IMR-90 (cell line): ENCODE results near the gene GSK3B. TPM values are rescaled to one million over a fixed set of nuclear protein-coding genes. Genes with fewer than 3 reads are reported as not detected.

ENCODE experiments used
- ATAC-seq: fragments of 200-7000 bp; cut with Tn5 transposase; 2 replicates; pipeline ENCODE4 v1.9.1; 2020; ENCODE audit warnings: low read depth, mild to moderate bottlenecking, moderate library complexity
- BruUV-seq: library from RNA; stranded (reverse); fragments of 400-500 nt; replicated peaks from 2 replicates; lab custom pipeline; 2021; lab: Mats Ljungman, UMichigan
- CTCF ChIA-PET: fragments of 300-600 bp; formaldehyde crosslinking; extraction: SDS; loops from one replicate; lab custom pipeline; 2021; ENCODE audit warnings: antibody characterized with exemption; lab: Yijun Ruan, JAX
- POLR2A ChIA-PET: fragments of 300-600 bp; sonication (Branson Sonifier 250); formaldehyde crosslinking; loops from one replicate; lab custom pipeline; 2022; ENCODE audit warnings: antibody characterized with exemption; ENCODE audit not compliant: unreplicated experiment; lab: Charles Lee
- DNase-seq: peaks from one replicate; pipeline ENCODE4 v3.0.0; 2013
- H2AFZ ChIP-seq: replicated peaks from 2 replicates; pipeline ENCODE3; 2013; ENCODE audit warnings: low read length, mild to moderate bottlenecking; ENCODE audit not compliant: poor library complexity
- H2AK5ac ChIP-seq: 2 replicates; pipeline ENCODE4 v1.6.1; 2013; ENCODE audit warnings: low read depth, low read length, inconsistent platforms
- H2AK9ac ChIP-seq: replicated peaks from 2 replicates; pipeline ENCODE3; 2013; ENCODE audit warnings: mild to moderate bottlenecking, low read depth, low read length, moderate library complexity; ENCODE audit not compliant: poor library complexity
- H2BK120ac ChIP-seq: 2 replicates; pipeline ENCODE4 v1.6.1; 2013; ENCODE audit warnings: low read depth, low read length, inconsistent platforms
- H2BK15ac ChIP-seq: 3 replicates; pipeline ENCODE4 v1.6.1; 2013; ENCODE audit warnings: low read depth, low read length, inconsistent platforms
- H2BK20ac ChIP-seq: 2 replicates; pipeline ENCODE4 v1.6.1; 2013; ENCODE audit warnings: low read depth, mild to moderate bottlenecking, inconsistent platforms, low read length, moderate library complexity
- H2BK5ac ChIP-seq: 2 replicates; pipeline ENCODE4 v1.6.1; 2013; ENCODE audit warnings: mild to moderate bottlenecking, low read depth, low read length, inconsistent platforms; ENCODE audit not compliant: poor library complexity, severe bottlenecking
- H3K14ac ChIP-seq: replicated peaks from 2 replicates; pipeline ENCODE4 v1.6.1; 2013; ENCODE audit warnings: low read depth, low read length, inconsistent platforms
- H3K18ac ChIP-seq: 2 replicates; pipeline ENCODE4 v1.6.1; 2013; ENCODE audit warnings: low read depth, low read length, control low read depth
- H3K23ac ChIP-seq: 2 replicates; pipeline ENCODE4 v1.6.1; 2013; ENCODE audit warnings: low read depth, low read length, inconsistent platforms
- H3K27ac ChIP-seq: 2 replicates; pipeline ENCODE4 v1.5.1; 2013; ENCODE audit warnings: mild to moderate bottlenecking, control low read depth, low read length; ENCODE audit not compliant: insufficient read depth
- H3K27me3 ChIP-seq: 2 replicates; pipeline ENCODE4 v1.6.1; 2013; ENCODE audit warnings: low read length; ENCODE audit not compliant: control insufficient read depth, insufficient read depth
- H3K36me3 ChIP-seq: 2 replicates; pipeline ENCODE4 v1.6.1; 2013; ENCODE audit warnings: low read length, mixed read lengths; ENCODE audit not compliant: control insufficient read depth, insufficient read depth
- H3K4ac ChIP-seq: 2 replicates; pipeline ENCODE4 v1.6.1; 2013; ENCODE audit warnings: low read depth, low read length, inconsistent platforms
- H3K4me1 ChIP-seq: 2 replicates; pipeline ENCODE4 v1.6.1; 2013; ENCODE audit warnings: low read length, mixed read lengths; ENCODE audit not compliant: control insufficient read depth, insufficient read depth
- H3K4me2 ChIP-seq: 2 replicates; pipeline ENCODE4 v1.6.1; 2013; ENCODE audit warnings: low read depth, mild to moderate bottlenecking, control low read depth, low read length, moderate library complexity
- H3K4me3 ChIP-seq: 2 replicates; pipeline ENCODE4 v1.5.1; 2013; ENCODE audit warnings: low read depth, mild to moderate bottlenecking, control low read depth, low read length, moderate library complexity; ENCODE audit not compliant: insufficient read depth
- H3K56ac ChIP-seq: 2 replicates; pipeline ENCODE4 v1.6.1; 2013; ENCODE audit warnings: low read length, inconsistent platforms; ENCODE audit not compliant: insufficient read depth; ENCODE audit errors: extremely low read depth
- H3K79me1 ChIP-seq, 2 experiments: 2 replicates each; pipeline ENCODE4 v1.6.1; 2013; ENCODE audit warnings: low read length in 2 of 2, inconsistent platforms in 1 of 2, low read depth in 1 of 2
- H3K9ac ChIP-seq: 2 replicates; pipeline ENCODE4 v1.6.1; 2013; ENCODE audit warnings: low read depth, low read length, control low read depth
- H3K9me1 ChIP-seq: 2 replicates; pipeline ENCODE4 v1.6.1; 2013; ENCODE audit warnings: low read length, inconsistent platforms; ENCODE audit not compliant: insufficient read depth
- H3K9me3 ChIP-seq: 2 replicates; pipeline ENCODE4 v1.6.1; 2013; ENCODE audit warnings: low read length; ENCODE audit not compliant: control insufficient read depth, insufficient read depth
- H4K20me1 ChIP-seq: 2 replicates; pipeline ENCODE4 v1.6.1; 2013; ENCODE audit warnings: low read length, inconsistent platforms; ENCODE audit not compliant: insufficient read depth
- H4K5ac ChIP-seq: 2 replicates; pipeline ENCODE4 v1.6.1; 2013; ENCODE audit warnings: mild to moderate bottlenecking, low read depth, low read length, control low read depth
- H4K8ac ChIP-seq, 2 experiments: 2 replicates each; pipeline ENCODE4 v1.6.1; 2013; ENCODE audit warnings: low read depth in 2 of 2, low read length in 2 of 2, control low read depth in 1 of 2, inconsistent platforms in 1 of 2
- H4K91ac ChIP-seq: 2 replicates; pipeline ENCODE4 v1.6.1; 2013; ENCODE audit warnings: low read depth, low read length, inconsistent platforms; ENCODE audit not compliant: insufficient read depth
- CHD1 ChIP-seq: IDR thresholded peaks from 2 replicates; pipeline ENCODE4 v1.6.1; 2012; ENCODE audit warnings: low read depth, low read length, improper control_type of control experiment
- CTCF ChIP-seq: conservative IDR thresholded peaks from 2 replicates; pipeline ENCODE4 v1.5.1; 2012; ENCODE audit warnings: mild to moderate bottlenecking, low read depth, low read length, improper control_type of control experiment
- FOS ChIP-seq: fragments of 150-350 bp; IDR thresholded peaks from 2 replicates; pipeline ENCODE4 v1.6.1; 2016; ENCODE audit warnings: low read depth, low read length
- RAD21 ChIP-seq: IDR thresholded peaks from 2 replicates; pipeline ENCODE4 v1.6.1; 2012; ENCODE audit warnings: low read length, improper control_type of control experiment
- USF2 ChIP-seq: fragments of 150-350 bp; IDR thresholded peaks from 2 replicates; pipeline ENCODE4 v1.6.1; 2017; ENCODE audit warnings: mild to moderate bottlenecking, antibody characterized with exemption, low read length, low read depth
- WGBS, 2 experiments: methylation state at CpG; one replicate each; pipeline versions ENCODE4 v1.1.5 to v1.1.7; 2013; ENCODE audit warnings: missing lambda C conversion rate in 2 of 2; ENCODE audit not compliant: insufficient read length in 1 of 2; ENCODE audit errors: extremely low coverage in 2 of 2; 5-methylcytosine and 5-hydroxymethylcytosine counted together
- dilution Hi-C: fragments of 300-500 bp; cut with HindIII; formaldehyde crosslinking; loops from one replicate; pipeline ENCODE4 v1.14.3; 2018; ENCODE audit warnings: low sequenced_read_pairs; ENCODE audit not compliant: unreplicated experiment
- in situ Hi-C: fragments of 300-500 bp; cut with MboI; formaldehyde crosslinking; loops from 3 replicates; pipeline ENCODE4 v1.14.3; 2019; ENCODE audit warnings: low sequenced_read_pairs, inconsistent platforms, mixed read lengths
- intact Hi-C: fragments of 100-400 bp; cut with micrococcal nuclease; formaldehyde crosslinking; loops from 2 replicates; pipeline ENCODE4 v1.10.0; 2022
- polyA plus RNA-seq, 3 experiments: library from polyadenylated mRNA; depleted of rRNA; stranded (reverse); fragments of >200 nt; gene quantifications; 2 replicates each; pipeline ENCODE4 v1.2.3, GENCODE V29; 2012; ENCODE audit warnings: low replicate concordance in 1 of 3
- total RNA-seq: library from RNA; depleted of rRNA; stranded (reverse); fragments of >200 nt; gene quantifications from 2 replicates; pipeline ENCODE4 v1.2.3, GENCODE V29; 2012

The GSK3B gene
- total and polyA plus RNA-seq, 2 of the 4 experiments (the other 2 are of a cell fraction), result 19.2 to 33.2 TPM

DNA sequence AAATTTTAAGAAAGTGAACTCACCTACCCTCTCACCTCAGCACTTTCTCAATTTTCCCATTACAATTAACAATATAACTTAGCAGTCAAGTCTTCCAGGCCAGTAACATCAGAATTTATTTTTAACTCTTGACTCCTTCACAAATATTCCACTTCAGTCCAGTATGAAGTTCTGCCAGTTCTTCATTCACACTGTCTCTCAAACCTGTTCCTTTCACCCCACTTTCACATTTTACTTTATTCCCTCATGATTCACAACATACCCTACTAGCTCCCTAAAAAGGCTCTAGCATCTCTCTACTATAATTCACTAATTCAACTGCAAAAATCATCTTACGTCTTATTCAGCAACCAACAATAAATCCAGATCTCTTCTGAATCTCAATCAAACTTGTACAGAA lies 3.8 kb downstream of the GSK3B start:
- dilution Hi-C loops, result no loop called here
- intact Hi-C loops, result loop anchor here (5.0 to 10.0 kb wide), 4 partner anchors 107 to 467 kb away; no protein-coding TSS in a partner anchor
- ChIA-PET CTCF (no interaction called here), POLR2A (no interaction called here)
- Histone ChIP-seq H3K56ac (no peak overlapping the region), H3K4me2 (peak overlapping the region; percentile 85), H4K91ac (no peak overlapping the region), H2BK5ac (no peak overlapping the region), H2BK120ac (no peak overlapping the region), H2BK15ac (no peak overlapping the region), H3K27me3 (no peaks in the 10 kb centered on the region), H2AK5ac (no peak overlapping the region), H3K23ac (no peak overlapping the region), H3K79me1 (peaks cover 3 to 20% of the 10 kb centered on the region in 2 experiments; a peak in 3 of 4 replicates), H3K9ac (no peak overlapping the region), H3K27ac (no peak overlapping the region), H2AFZ (no peak overlapping the region), H3K14ac (no peak overlapping the region; the same call in 1 of the 2 replicates), H3K9me3 (no peaks in the 10 kb centered on the region), H4K20me1 (peaks cover 72% of the 10 kb centered on the region), H2AK9ac (no peak overlapping the region), H3K9me1 (peaks cover 2% of the 10 kb centered on the region; the same call in 1 of the 2 replicates), H3K4me3 (peak overlapping the region; percentile 79), H3K4ac (no peak overlapping the region), H3K18ac (no peak overlapping the region), H3K4me1 (no peaks in the 10 kb centered on the region), H2BK20ac (no peak overlapping the region), H3K36me3 (0 out of 2 replicates have a peak, but pooled peaks cover 1% of the 10 kb centered on the region), H4K8ac (no peak overlapping the region), H4K5ac (no peak overlapping the region)
- no TSS peak for BruUV-seq
- TF ChIP-seq CHD1 (no peak), CTCF (no peak), RAD21 (no peak), USF2 (no peak), FOS (no peak)
- in situ Hi-C loops, result no loop called here
- no peak for ATAC-seq
- WGBS, 2 experiments, result 42% methylated on average over 1 of the region's 1 CpG; no CpG with 5 or more reads in 1 of the 2 experiments
- DNase-seq, result no peak
